ENCODE results near the gene PSMD12. TPM values are rescaled to one million over a fixed set of nuclear protein-coding genes. Genes with fewer than 3 reads are reported as not detected.
"Not testable (repeated sequence)": the region's sequence is repeated elsewhere in the genome, so short reads cannot be mapped to it uniquely, and the experiment has no call there.

PSMD12 gene
- total RNA-seq (2014; rRNA removed; shearing (Covaris generic)): 27.5 and 27.8 TPM in 2 replicates

- peak; percentile 96 for DNase-seq
- Histone ChIP-seq H3K4me3 (ENCODE audit: insufficient read depth, low read depth, low read length) (peak within 1 kb of the TSS; percentile 100), H3K36me3 (replicated peaks; ENCODE audit: control insufficient read depth, insufficient read depth, low read length) (no peaks in the 10 kb centered on the region), H3K27me3 (ENCODE audit: control insufficient read depth, insufficient read depth, low read length) (no peaks in the 10 kb centered on the region)
Observed at GRCh38 chr17:67366193-67367157, at the start of gene PSMD12. Gene PSMD12, minus strand, starts transcription at chr17:67366577. Its CDS starts 58 bp downstream, at chr17:67366519.

- H3K4me3 ChIP-seq (ENCODE audit: insufficient read depth, low read depth, low read length): no peak overlapping the region
- H3K36me3 ChIP-seq (replicated peaks; ENCODE audit: control insufficient read depth, insufficient read depth, low read length): no peaks in the 10 kb centered on the region
- no peaks in the 10 kb centered on the region for H3K27me3 ChIP-seq (ENCODE audit: control insufficient read depth, insufficient read depth, low read length)
- no peak for DNase-seq
Observed at GRCh38 chr17:67415291-67415690, 48.9 kb upstream of the PSMD12 start.

GRCh38 chr17:67414559-67414958 lies 48.2 kb upstream of the PSMD12 start:
- H3K27me3 ChIP-seq (ENCODE audit: control insufficient read depth, insufficient read depth, low read length): no peaks in the 10 kb centered on the region
- no peak overlapping the region for H3K4me3 ChIP-seq (ENCODE audit: insufficient read depth, low read depth, low read length)
- DNase-seq: no peak
- no peaks in the 10 kb centered on the region for H3K36me3 ChIP-seq (replicated peaks; ENCODE audit: control insufficient read depth, insufficient read depth, low read length)

GRCh38 chr17:67414130-67414529 lies 47.8 kb upstream of the PSMD12 start:
- no peak overlapping the region for H3K4me3 ChIP-seq (ENCODE audit: insufficient read depth, low read depth, low read length)
- no peaks in the 10 kb centered on the region for H3K27me3 ChIP-seq (ENCODE audit: control insufficient read depth, insufficient read depth, low read length)
- DNase-seq: no peak
- no peaks in the 10 kb centered on the region for H3K36me3 ChIP-seq (replicated peaks; ENCODE audit: control insufficient read depth, insufficient read depth, low read length)

- H3K4me3 ChIP-seq (ENCODE audit: insufficient read depth, low read depth, low read length): no peak overlapping the region
- H3K27me3 ChIP-seq (ENCODE audit: control insufficient read depth, insufficient read depth, low read length): no peaks in the 10 kb centered on the region
- DNase-seq: no peak
- no peaks in the 10 kb centered on the region for H3K36me3 ChIP-seq (replicated peaks; ENCODE audit: control insufficient read depth, insufficient read depth, low read length)
Observed at GRCh38 chr17:67413388-67413787, 47.0 kb upstream of the PSMD12 start.

- no peaks in the 10 kb centered on the region for H3K36me3 ChIP-seq (replicated peaks; ENCODE audit: control insufficient read depth, insufficient read depth, low read length)
- no peaks in the 10 kb centered on the region for H3K27me3 ChIP-seq (ENCODE audit: control insufficient read depth, insufficient read depth, low read length)
- no peak for DNase-seq
- H3K4me3 ChIP-seq (ENCODE audit: insufficient read depth, low read depth, low read length): no peak overlapping the region
Observed at GRCh38 chr17:67412941-67413340, 46.6 kb upstream of the PSMD12 start.

- no peaks in the 10 kb centered on the region for H3K36me3 ChIP-seq (replicated peaks; ENCODE audit: control insufficient read depth, insufficient read depth, low read length)
- no peak for DNase-seq
Observed at GRCh38 chr17:67412032-67412431, 45.7 kb upstream of the PSMD12 start.

GRCh38 chr17:67411397-67411796 lies 45.0 kb upstream of the PSMD12 start:
- Histone ChIP-seq H3K36me3 (replicated peaks; ENCODE audit: control insufficient read depth, insufficient read depth, low read length) (no peaks in the 10 kb centered on the region), H3K27me3 (ENCODE audit: control insufficient read depth, insufficient read depth, low read length) (no peaks in the 10 kb centered on the region), H3K4me3 (ENCODE audit: insufficient read depth, low read depth, low read length) (no peak overlapping the region)
- DNase-seq: no peak

More at GRCh38 chr17:67412032-67412431, 45.7 kb upstream of the PSMD12 start:
- Histone ChIP-seq H3K27me3 (ENCODE audit: control insufficient read depth, insufficient read depth, low read length) (no peaks in the 10 kb centered on the region), H3K4me3 (ENCODE audit: insufficient read depth, low read depth, low read length) (no peak overlapping the region)

GRCh38 chr17:67408455-67408830 lies 42.1 kb upstream of the PSMD12 start:
- DNase-seq; H3K27me3 ChIP-seq (ENCODE audit: control insufficient read depth, insufficient read depth, low read length); H3K36me3 ChIP-seq (replicated peaks; ENCODE audit: control insufficient read depth, insufficient read depth, low read length); H3K4me3 ChIP-seq (ENCODE audit: insufficient read depth, low read depth, low read length): not testable (repeated sequence)

- Histone ChIP-seq H3K27me3 (ENCODE audit: control insufficient read depth, insufficient read depth, low read length) (no peaks in the 10 kb centered on the region), H3K4me3 (ENCODE audit: insufficient read depth, low read depth, low read length) (no peak overlapping the region), H3K36me3 (replicated peaks; ENCODE audit: control insufficient read depth, insufficient read depth, low read length) (no peaks in the 10 kb centered on the region)
- DNase-seq: no peak
Observed at GRCh38 chr17:67403483-67403882, 37.1 kb upstream of the PSMD12 start.

GRCh38 chr17:67403065-67403464 lies 36.7 kb upstream of the PSMD12 start:
- H3K27me3 ChIP-seq (ENCODE audit: control insufficient read depth, insufficient read depth, low read length): no peaks in the 10 kb centered on the region
- no peaks in the 10 kb centered on the region for H3K36me3 ChIP-seq (replicated peaks; ENCODE audit: control insufficient read depth, insufficient read depth, low read length)
- DNase-seq: no peak
- H3K4me3 ChIP-seq (ENCODE audit: insufficient read depth, low read depth, low read length): no peak overlapping the region

- no peak for DNase-seq
Observed at GRCh38 chr17:67401598-67402504, 35.5 kb upstream of the PSMD12 start.

GRCh38 chr17:67401106-67401505 lies 34.7 kb upstream of the PSMD12 start:
- Histone ChIP-seq H3K36me3 (replicated peaks; ENCODE audit: control insufficient read depth, insufficient read depth, low read length) (no peaks in the 10 kb centered on the region), H3K4me3 (ENCODE audit: insufficient read depth, low read depth, low read length) (no peak overlapping the region), H3K27me3 (ENCODE audit: control insufficient read depth, insufficient read depth, low read length) (no peaks in the 10 kb centered on the region)
- DNase-seq: no peak

More at GRCh38 chr17:67401598-67402504, 35.5 kb upstream of the PSMD12 start:
- Histone ChIP-seq H3K4me3 (ENCODE audit: insufficient read depth, low read depth, low read length) (no peak overlapping the region), H3K36me3 (replicated peaks; ENCODE audit: control insufficient read depth, insufficient read depth, low read length) (no peaks in the 10 kb centered on the region), H3K27me3 (ENCODE audit: control insufficient read depth, insufficient read depth, low read length) (no peaks in the 10 kb centered on the region)

GRCh38 chr17:67400193-67400592 lies 33.8 kb upstream of the PSMD12 start:
- no peaks in the 10 kb centered on the region for H3K27me3 ChIP-seq (ENCODE audit: control insufficient read depth, insufficient read depth, low read length)
- DNase-seq: no peak

More at GRCh38 chr17:67400193-67400592, 33.8 kb upstream of the PSMD12 start:
- H3K4me3 ChIP-seq (ENCODE audit: insufficient read depth, low read depth, low read length): no peak overlapping the region
- no peaks in the 10 kb centered on the region for H3K36me3 ChIP-seq (replicated peaks; ENCODE audit: control insufficient read depth, insufficient read depth, low read length)

Measured in H7 (cell line).